ENCODE results near the gene GBX1. TPM values are rescaled to one million over a fixed set of nuclear protein-coding genes. Genes with fewer than 3 reads are reported as not detected.
A peak's percentile ranks its signal among the peaks of the same experiment; 100 is the strongest.

GBX1 gene
- total RNA-seq, 1 experiment from 2014 or later, result not detected

DNA sequence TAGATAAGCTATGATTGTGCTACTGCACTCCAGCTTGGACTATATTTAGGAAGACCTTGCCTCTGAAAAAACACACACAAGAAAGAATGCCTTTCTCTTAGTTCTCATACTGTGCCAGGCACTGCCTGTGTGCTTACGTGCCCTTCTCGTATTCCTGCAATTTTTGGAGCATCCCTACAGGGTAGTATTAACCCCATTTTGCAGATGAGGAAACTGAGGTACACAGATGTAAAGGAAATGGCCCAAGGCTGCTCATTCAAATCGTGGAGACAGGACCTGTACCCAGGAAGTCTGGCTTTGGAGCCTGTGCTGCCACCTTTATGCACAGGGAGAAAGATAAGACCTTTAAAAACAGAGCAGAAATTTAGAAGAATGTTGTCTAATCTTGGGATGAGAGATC lies 64.5 kb downstream of the GBX1 start:
- Mint-ChIP-seq H3K9me3 (no peaks in the 10 kb centered on the region), H3K27ac (peak overlapping the region in 1 of 3 experiments; percentile 61; a peak in 1 of 7 replicates), H3K36me3 (ENCODE audit: insufficient read depth in 1 of 3, low read depth in 3 of 3) (peaks cover 0 to 9% (median 5%) of the 10 kb centered on the region in 3 experiments; a peak in 5 of 7 replicates), H3K4me3 (no peak overlapping the region), H3K27me3 (ENCODE audit: low read depth) (no peaks in the 10 kb centered on the region; the same call in 1 of the 2 replicates), H3K4me1 (peaks cover 25 to 39% of the 10 kb centered on the region in 2 experiments)
- Histone ChIP-seq H3K9ac (ENCODE audit: extremely low read depth, insufficient read length, low read length) (no peak overlapping the region), H3K79me1 (ENCODE audit: insufficient read depth, low read depth, low read length, poor library complexity, severe bottlenecking) (peaks cover 3% of the 10 kb centered on the region), H3K23me2 (ENCODE audit: insufficient read length, low read depth, low read length, poor library complexity, severe bottlenecking) (peaks cover 3% of the 10 kb centered on the region), H4K8ac (replicated peaks; ENCODE audit: insufficient read length, low read depth, low read length) (no peak overlapping the region), H3K9me3 (ENCODE audit: control insufficient read depth, low read depth, low read length) (no peaks in the 10 kb centered on the region), H4K20me1 (ENCODE audit: control insufficient read depth, insufficient read depth, insufficient read length) (no peaks in the 10 kb centered on the region), H3K18ac (ENCODE audit: insufficient read length, low read depth, low read length) (no peak overlapping the region), H3K27ac (ENCODE audit: insufficient read length, low read depth, low read length) (no peak overlapping the region), H3K27me3 (ENCODE audit: insufficient read depth, low read length) (no peaks in the 10 kb centered on the region), H3K23ac (ENCODE audit: insufficient read length, low read depth, low read length) (no peak overlapping the region), H3K4me1 (ENCODE audit: insufficient read depth, low read length) (peaks cover 13% of the 10 kb centered on the region), H3T11ph (ENCODE audit: low read length) (no peak overlapping the region), H3K4ac (ENCODE audit: low read depth, low read length) (no peak overlapping the region), H2BK15ac (ENCODE audit: low read depth, low read length) (no peak overlapping the region), H2BK120ac (ENCODE audit: low read depth, low read length, poor library complexity, severe bottlenecking) (no peak overlapping the region), H2AFZ (ENCODE audit: low read length) (no peak overlapping the region), H4K91ac (ENCODE audit: insufficient read length, low read depth, low read length) (no peak overlapping the region), H3K79me2 (ENCODE audit: insufficient read depth, low read length) (peaks cover 3% of the 10 kb centered on the region; the same call in 1 of the 2 replicates), H2BK20ac (ENCODE audit: low read depth, low read length, poor library complexity, severe bottlenecking) (no peak overlapping the region), H3K4me2 (ENCODE audit: insufficient read depth, insufficient read length, low read length) (no peak overlapping the region), H3K56ac (ENCODE audit: insufficient read length, low read depth, low read length) (no peak overlapping the region), H2AK5ac (ENCODE audit: insufficient read length, low read length) (no peak overlapping the region), H2BK12ac (ENCODE audit: insufficient read length, low read depth, low read length) (no peak overlapping the region), H4K5ac (ENCODE audit: insufficient read length, low read depth, low read length) (no peak overlapping the region), H3K14ac (ENCODE audit: insufficient read depth, low read length) (no peak overlapping the region), H2BK5ac (ENCODE audit: insufficient read length, low read length) (no peak overlapping the region)
- TF ChIP-seq, protein P1, sequence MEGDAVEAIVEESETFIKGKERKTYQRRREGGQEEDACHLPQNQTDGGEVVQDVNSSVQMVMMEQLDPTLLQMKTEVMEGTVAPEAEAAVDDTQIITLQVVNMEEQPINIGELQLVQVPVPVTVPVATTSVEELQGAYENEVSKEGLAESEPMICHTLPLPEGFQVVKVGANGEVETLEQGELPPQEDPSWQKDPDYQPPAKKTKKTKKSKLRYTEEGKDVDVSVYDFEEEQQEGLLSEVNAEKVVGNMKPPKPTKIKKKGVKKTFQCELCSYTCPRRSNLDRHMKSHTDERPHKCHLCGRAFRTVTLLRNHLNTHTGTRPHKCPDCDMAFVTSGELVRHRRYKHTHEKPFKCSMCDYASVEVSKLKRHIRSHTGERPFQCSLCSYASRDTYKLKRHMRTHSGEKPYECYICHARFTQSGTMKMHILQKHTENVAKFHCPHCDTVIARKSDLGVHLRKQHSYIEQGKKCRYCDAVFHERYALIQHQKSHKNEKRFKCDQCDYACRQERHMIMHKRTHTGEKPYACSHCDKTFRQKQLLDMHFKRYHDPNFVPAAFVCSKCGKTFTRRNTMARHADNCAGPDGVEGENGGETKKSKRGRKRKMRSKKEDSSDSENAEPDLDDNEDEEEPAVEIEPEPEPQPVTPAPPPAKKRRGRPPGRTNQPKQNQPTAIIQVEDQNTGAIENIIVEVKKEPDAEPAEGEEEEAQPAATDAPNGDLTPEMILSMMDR (conservative IDR thresholded peaks at IDR 0.05), result no peak
- no peak for DNase-seq
- WGBS (ENCODE audit: extremely low coverage, insufficient read length, low lambda C conversion rate), result no CpG with 5 or more reads among the region's 3 CpGs
